Measurements from ENCODE around the gene VWA2. TPM values are rescaled to one million over a fixed set of nuclear protein-coding genes. Genes with fewer than 3 reads are reported as not detected.

The VWA2 gene
- total RNA-seq, 1 experiment from 2014 or later = 1.6 TPM

GRCh38 chr10:114242235-114242634, 3.2 kb downstream of the VWA2 start:
- H3K27me3 ChIP-seq (ENCODE audit: insufficient read depth, low read length) = no peaks in the 10 kb centered on the region; the same call in 1 of the 2 replicates

More at GRCh38 chr10:114242235-114242634, 3.2 kb downstream of the VWA2 start:
- TF ChIP-seq CTCF (conservative IDR thresholded peaks at IDR 0.05) = no peak
- H2BK20ac ChIP-seq (ENCODE audit: low read depth, low read length, poor library complexity, severe bottlenecking) = no peak overlapping the region
- no peaks in the 10 kb centered on the region for H3K79me1 ChIP-seq (ENCODE audit: insufficient read depth, low read depth, low read length, poor library complexity, severe bottlenecking)
- no peak overlapping the region for H3K27ac Mint-ChIP-seq
- H3K4me3 Mint-ChIP-seq = no peak overlapping the region
- H3K56ac ChIP-seq (ENCODE audit: insufficient read length, low read depth, low read length) = no peak overlapping the region
- H3K79me2 ChIP-seq (ENCODE audit: insufficient read depth, low read length) = no peaks in the 10 kb centered on the region
- no peak overlapping the region for H2BK5ac ChIP-seq (ENCODE audit: insufficient read length, low read length)
- H3K18ac ChIP-seq (ENCODE audit: insufficient read length, low read depth, low read length) = no peak overlapping the region
- H3K4me1 ChIP-seq (ENCODE audit: insufficient read depth, low read length) = no peaks in the 10 kb centered on the region
- 0 out of 5 replicates have a peak, but pooled peaks cover 0 to 3% of the 10 kb centered on the region in 2 experiments for H3K9me3 Mint-ChIP-seq
- no CpG with 5 or more reads among the region's 9 CpGs for WGBS (ENCODE audit: extremely low coverage, insufficient read length, low lambda C conversion rate)
- H2BK120ac ChIP-seq (ENCODE audit: low read depth, low read length, poor library complexity, severe bottlenecking) = no peak overlapping the region
- H2AFZ ChIP-seq (ENCODE audit: low read length) = no peak overlapping the region
- H3K27ac ChIP-seq (ENCODE audit: insufficient read length, low read depth, low read length) = no peak overlapping the region
- H4K20me1 ChIP-seq (ENCODE audit: control insufficient read depth, insufficient read depth, insufficient read length) = no peaks in the 10 kb centered on the region
- H3K4me1 Mint-ChIP-seq = peaks cover 13 to 18% of the 10 kb centered on the region in 2 experiments
- no peaks in the 10 kb centered on the region for H3K9me3 ChIP-seq (ENCODE audit: control insufficient read depth, low read depth, low read length)
- no peak for DNase-seq
- H3K14ac ChIP-seq (ENCODE audit: insufficient read depth, low read length) = no peak overlapping the region
- H3K23me2 ChIP-seq (ENCODE audit: insufficient read length, low read depth, low read length, poor library complexity, severe bottlenecking) = peaks cover 8% of the 10 kb centered on the region
- no peak overlapping the region for H3K4me2 ChIP-seq (ENCODE audit: insufficient read depth, insufficient read length, low read length)
- H4K5ac ChIP-seq (ENCODE audit: insufficient read length, low read depth, low read length) = no peak overlapping the region
- no peak overlapping the region for H4K8ac ChIP-seq (replicated peaks; ENCODE audit: insufficient read length, low read depth, low read length)
- no peak overlapping the region for H4K91ac ChIP-seq (ENCODE audit: insufficient read length, low read depth, low read length)
- H2BK15ac ChIP-seq (ENCODE audit: low read depth, low read length) = no peak overlapping the region
- peaks cover 61% of the 10 kb centered on the region for H3K27me3 Mint-ChIP-seq (ENCODE audit: low read depth)
- no peak overlapping the region for H3K4ac ChIP-seq (ENCODE audit: low read depth, low read length)
- no peak overlapping the region for H2AK5ac ChIP-seq (ENCODE audit: insufficient read length, low read length)
- H3K23ac ChIP-seq (ENCODE audit: insufficient read length, low read depth, low read length) = no peak overlapping the region
- H3K9ac ChIP-seq (ENCODE audit: extremely low read depth, insufficient read length, low read length) = no peak overlapping the region
- no peak overlapping the region for H2BK12ac ChIP-seq (ENCODE audit: insufficient read length, low read depth, low read length)
- H3T11ph ChIP-seq (ENCODE audit: low read length) = no peak overlapping the region
- H3K36me3 Mint-ChIP-seq (ENCODE audit: insufficient read depth in 1 of 3, low read depth in 3 of 3) = no peaks in the 10 kb centered on the region
